ENCODE measurements around the gene SNAPIN. TPM values are rescaled to one million over a fixed set of nuclear protein-coding genes. Genes with fewer than 3 reads are reported as not detected.
A peak's percentile ranks its signal among the peaks of the same experiment; 100 is the strongest.

The SNAPIN gene
- total RNA-seq, 4 donors from 2014 or later = 47.8 to 71.9 (median 63.3) TPM

DNA sequence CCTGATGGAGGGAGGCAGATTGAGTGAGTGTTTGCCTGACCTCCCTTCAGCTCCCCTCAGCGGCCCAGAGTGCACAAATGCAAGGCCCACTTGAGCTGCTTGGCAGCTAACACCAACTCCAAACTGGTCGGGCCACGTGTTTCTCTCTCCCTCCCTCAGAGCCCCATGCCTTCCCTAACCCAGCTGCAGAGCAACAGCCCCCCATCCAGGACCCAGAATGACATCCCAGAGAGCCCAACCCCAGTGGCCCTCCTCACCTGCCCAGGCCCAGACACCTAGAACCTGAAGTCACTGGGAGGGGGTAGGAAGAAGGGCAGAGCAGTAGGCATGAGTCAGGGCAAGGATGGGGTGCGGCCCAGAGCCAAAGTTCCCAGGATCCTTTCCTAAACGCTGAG is 41.6 kb upstream of the SNAPIN start:
- peak overlapping the region in 2 of 4 donors; percentile 35 to 46 for H3K27ac ChIP-seq (replicated peaks in 1 of 4)
- intact Hi-C loops (cut with DNase I) = loop anchor here (5.0 kb wide), 2 partner anchors 45 to 85 kb away; no protein-coding TSS in a partner anchor
- 20% methylated on average over 1 of the region's 5 CpGs for whole genome bisulfite sequencing

DNA sequence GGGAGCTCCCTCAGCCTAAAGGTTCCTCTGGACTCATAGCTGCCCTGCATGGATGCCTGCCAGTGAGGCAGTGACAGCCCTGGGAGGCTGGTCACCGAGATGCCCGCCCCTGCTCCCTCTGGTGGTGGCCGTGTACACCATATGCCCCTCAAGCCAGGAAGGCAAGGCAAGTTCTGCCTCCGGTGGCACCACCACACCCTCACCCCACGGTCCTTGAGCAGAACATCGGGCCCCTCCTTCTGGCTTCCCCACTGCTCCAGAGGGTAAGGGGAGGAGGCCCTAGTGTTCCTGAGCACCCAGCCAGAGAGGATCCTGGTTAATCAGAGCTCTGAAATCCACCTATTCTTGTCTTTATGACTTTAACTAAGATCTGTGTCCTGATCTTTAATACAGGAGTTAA is 40.8 kb upstream of the SNAPIN start:
- TF ChIP-seq EP300 (IDR thresholded peaks at IDR 0.05) (no peak), POLR2A (IDR thresholded peaks at IDR 0.05; ENCODE audit: low read depth) (no peak), POLR2AphosphoS5 (IDR thresholded peaks at IDR 0.05) (peak in 1 of 2 donors; percentile 58)
- TF ChIP-seq, protein P1, sequence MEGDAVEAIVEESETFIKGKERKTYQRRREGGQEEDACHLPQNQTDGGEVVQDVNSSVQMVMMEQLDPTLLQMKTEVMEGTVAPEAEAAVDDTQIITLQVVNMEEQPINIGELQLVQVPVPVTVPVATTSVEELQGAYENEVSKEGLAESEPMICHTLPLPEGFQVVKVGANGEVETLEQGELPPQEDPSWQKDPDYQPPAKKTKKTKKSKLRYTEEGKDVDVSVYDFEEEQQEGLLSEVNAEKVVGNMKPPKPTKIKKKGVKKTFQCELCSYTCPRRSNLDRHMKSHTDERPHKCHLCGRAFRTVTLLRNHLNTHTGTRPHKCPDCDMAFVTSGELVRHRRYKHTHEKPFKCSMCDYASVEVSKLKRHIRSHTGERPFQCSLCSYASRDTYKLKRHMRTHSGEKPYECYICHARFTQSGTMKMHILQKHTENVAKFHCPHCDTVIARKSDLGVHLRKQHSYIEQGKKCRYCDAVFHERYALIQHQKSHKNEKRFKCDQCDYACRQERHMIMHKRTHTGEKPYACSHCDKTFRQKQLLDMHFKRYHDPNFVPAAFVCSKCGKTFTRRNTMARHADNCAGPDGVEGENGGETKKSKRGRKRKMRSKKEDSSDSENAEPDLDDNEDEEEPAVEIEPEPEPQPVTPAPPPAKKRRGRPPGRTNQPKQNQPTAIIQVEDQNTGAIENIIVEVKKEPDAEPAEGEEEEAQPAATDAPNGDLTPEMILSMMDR (IDR thresholded peaks at IDR 0.05) = peak; percentile 33 to 54 (median 52)
- Histone ChIP-seq H3K27ac (replicated peaks in 1 of 4) (peak overlapping the region in 2 of 4 donors; percentile 9 to 46), H3K9me3 (no peaks in the 10 kb centered on the region), H3K27me3 (no peaks in the 10 kb centered on the region), H3K36me3 (peaks cover 0 to 33% (median 18%) of the 10 kb centered on the region in 4 donors), H3K4me1 (peaks cover 20 to 31% (median 28%) of the 10 kb centered on the region in 4 donors), H3K4me3 (no peak overlapping the region)
- DNase-seq (ENCODE audit: extremely low spot score) = no peak
- intact Hi-C loops (cut with DNase I) = loop anchor here (5.0 kb wide), 2 partner anchors 45 to 85 kb away; no protein-coding TSS in a partner anchor
- 62% methylated on average over 5 of the region's 6 CpGs for WGBS

More for the DNA sequence above, 41.6 kb upstream of the SNAPIN start:
- H3K4me3 ChIP-seq = no peak overlapping the region
- DNase-seq (ENCODE audit: extremely low spot score) = no peak
- H3K9me3 ChIP-seq = no peaks in the 10 kb centered on the region
- peaks cover 0 to 26% (median 16%) of the 10 kb centered on the region in 4 donors for H3K36me3 ChIP-seq
- H3K4me1 ChIP-seq = peaks cover 21 to 34% (median 28%) of the 10 kb centered on the region in 4 donors
- TF ChIP-seq POLR2A (IDR thresholded peaks at IDR 0.05; ENCODE audit: low read depth) = no peak
- no peak for TF ChIP-seq EP300 (IDR thresholded peaks at IDR 0.05)
- H3K27me3 ChIP-seq = no peaks in the 10 kb centered on the region

- H3K36me3 ChIP-seq = peaks cover 0 to 46% (median 22%) of the 10 kb centered on the region in 4 donors
- intact Hi-C loops (cut with DNase I) = loop anchor here (5.0 kb wide), 2 partner anchors 47 to 87 kb away; no protein-coding TSS in a partner anchor
- no peak overlapping the region for H3K27ac ChIP-seq (replicated peaks in 1 of 4)
- 94% methylated on average over 5 of the region's 6 CpGs for WGBS
- no peak overlapping the region for H3K4me3 ChIP-seq
- no peak for DNase-seq (ENCODE audit: extremely low spot score)
- H3K27me3 ChIP-seq = no peaks in the 10 kb centered on the region
- TF ChIP-seq, protein P1 (IDR thresholded peaks at IDR 0.05) = no peak
- TF ChIP-seq POLR2A (IDR thresholded peaks at IDR 0.05; ENCODE audit: low read depth) (no peak), POLR2AphosphoS5 (IDR thresholded peaks at IDR 0.05) (no peak), EP300 (IDR thresholded peaks at IDR 0.05) (no peak)
- peaks cover 22 to 31% (median 26%) of the 10 kb centered on the region in 4 donors for H3K4me1 ChIP-seq
- no peaks in the 10 kb centered on the region for H3K9me3 ChIP-seq
These were observed 39.3 kb upstream of the SNAPIN start for GRCh38 chr1:153619171-153619570.

- peaks cover 34 to 50% (median 48%) of the 10 kb centered on the region in 4 donors for H3K4me1 ChIP-seq
- peaks cover 0 to 57% (median 28%) of the 10 kb centered on the region in 4 donors for H3K36me3 ChIP-seq
- no peak overlapping the region for H3K4me3 ChIP-seq
- H3K27ac ChIP-seq (replicated peaks in 1 of 4) = no peak overlapping the region
- DNase-seq (ENCODE audit: extremely low spot score) = no peak
- H3K27me3 ChIP-seq = no peaks in the 10 kb centered on the region
- WGBS = 69% methylated on average over 7 of the region's 7 CpGs
- TF ChIP-seq POLR2AphosphoS5 (IDR thresholded peaks at IDR 0.05) (no peak), POLR2A (IDR thresholded peaks at IDR 0.05; ENCODE audit: low read depth) (no peak), EP300 (IDR thresholded peaks at IDR 0.05) (no peak)
- TF ChIP-seq, protein P1 (IDR thresholded peaks at IDR 0.05) = no peak
- H3K9me3 ChIP-seq = no peaks in the 10 kb centered on the region
- intact Hi-C loops (cut with DNase I) = no loop called here
These were observed 35.4 kb upstream of the SNAPIN start for GRCh38 chr1:153623101-153623500.

DNA sequence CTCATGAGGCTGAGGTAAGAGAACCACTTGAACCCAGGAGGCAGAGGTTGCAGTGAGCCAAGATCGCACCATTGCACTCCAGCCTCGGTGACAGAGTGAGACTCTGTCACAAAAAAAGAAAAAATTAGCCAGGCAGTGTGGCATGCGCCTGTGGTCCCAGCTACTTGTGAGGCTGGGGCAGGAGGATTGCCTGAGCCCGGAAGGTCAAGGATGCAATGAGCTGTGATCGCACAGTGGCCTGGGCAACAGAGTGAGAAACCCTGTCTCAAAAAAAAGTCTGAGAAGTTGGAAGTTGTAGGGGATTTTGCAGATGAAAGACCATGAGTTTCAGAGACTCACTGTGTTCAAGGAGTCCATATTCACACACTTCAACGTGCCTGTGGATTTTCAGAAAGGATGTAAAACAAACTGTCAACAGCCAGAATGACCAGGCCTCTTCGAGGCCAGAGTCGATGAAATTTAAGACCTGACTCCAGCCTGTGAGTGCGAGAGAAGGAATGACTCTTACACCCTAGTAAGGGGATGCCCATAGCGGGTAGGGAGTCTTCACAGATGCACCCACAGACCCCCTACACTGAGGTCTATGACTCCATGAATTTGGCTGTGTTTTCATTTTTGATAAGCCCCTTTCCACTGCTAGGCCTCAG is 33.4 kb upstream of the SNAPIN start:
- Histone ChIP-seq H3K36me3 (peaks cover 0 to 42% (median 13%) of the 10 kb centered on the region in 4 donors), H3K4me3 (peak overlapping the region in 1 of 4 donors; percentile 65), H3K27me3 (no peaks in the 10 kb centered on the region), H3K4me1 (peaks cover 40 to 60% (median 55%) of the 10 kb centered on the region in 4 donors), H3K27ac (replicated peaks in 1 of 4) (peak overlapping the region in 3 of 4 donors; percentile 1 to 90 (median 83)), H3K9me3 (no peaks in the 10 kb centered on the region)
- no peak for DNase-seq (ENCODE audit: extremely low spot score)
- WGBS = 71% methylated on average over 10 of the region's 10 CpGs
- TF ChIP-seq EP300 (IDR thresholded peaks at IDR 0.05) = no peak
- no peak for TF ChIP-seq POLR2AphosphoS5 (IDR thresholded peaks at IDR 0.05)
- TF ChIP-seq, protein P1 (IDR thresholded peaks at IDR 0.05) = no peak
- no peak for TF ChIP-seq POLR2A (IDR thresholded peaks at IDR 0.05; ENCODE audit: low read depth)
- intact Hi-C loops (cut with DNase I) = no loop called here
